Amniotic stem cell (primary cell): ENCODE data around the gene PHF2.

Experiments
- DNase-seq: peaks from one replicate; lab custom pipeline; 2025; lab: John Stamatoyannopoulos, UW

Gene PHF2

DNA sequence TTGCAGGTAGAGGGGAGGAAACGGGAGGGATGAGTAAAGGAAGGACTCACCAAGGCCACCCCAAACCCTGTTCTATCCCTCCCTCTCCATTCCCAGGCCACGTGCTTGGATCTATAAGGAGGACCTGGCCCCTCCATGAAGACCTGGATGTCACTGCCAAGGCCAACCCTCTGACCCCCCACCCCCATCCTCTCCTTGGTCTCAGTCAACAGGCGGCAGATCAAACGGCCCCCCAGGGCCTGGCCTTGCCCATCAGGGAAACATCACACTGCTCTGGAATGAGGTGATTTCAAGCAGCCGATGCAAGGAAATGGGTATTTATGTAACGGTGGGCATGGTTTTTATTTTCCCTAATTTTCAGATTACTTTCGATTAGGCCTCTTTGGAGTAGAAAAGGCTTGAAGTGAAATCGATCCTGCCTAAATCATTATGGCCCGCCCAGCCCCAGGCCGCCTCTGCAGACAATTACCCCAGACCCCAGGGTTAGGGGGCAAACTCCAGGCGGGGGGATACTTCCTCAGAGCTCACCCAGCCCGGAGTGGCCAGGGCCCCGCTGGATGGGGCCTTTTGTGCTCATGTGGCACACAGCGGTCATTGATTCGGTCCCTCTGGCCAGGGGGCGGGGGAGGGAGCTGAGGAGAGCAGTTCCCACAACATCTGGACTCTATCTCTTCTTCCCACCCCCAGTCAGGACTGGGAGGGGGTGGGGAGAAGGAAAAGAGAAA, 125.3 kb downstream of the PHF2 start:
- no peak for DNase-seq

DNA sequence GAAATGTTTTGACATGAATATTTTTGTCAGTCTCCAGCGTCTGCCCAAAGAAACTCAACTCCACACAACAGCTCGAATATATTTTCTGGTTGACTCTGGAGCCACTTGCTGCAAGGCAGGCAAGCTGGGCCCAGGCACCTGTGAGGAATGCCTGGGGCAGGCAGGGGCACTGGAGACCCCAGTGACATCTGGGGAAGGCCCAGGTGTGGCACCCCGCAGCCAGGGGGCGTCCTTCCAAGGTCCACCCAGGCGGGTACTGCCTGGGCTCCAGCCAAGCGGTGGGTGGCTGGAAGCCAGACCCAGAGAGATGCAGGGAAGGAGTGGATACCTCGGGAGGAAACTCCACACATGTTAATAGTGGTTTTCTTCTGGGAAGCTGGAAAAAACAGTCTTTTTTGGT, 125.9 kb downstream of the PHF2 start:
- no peak for DNase-seq

DNA sequence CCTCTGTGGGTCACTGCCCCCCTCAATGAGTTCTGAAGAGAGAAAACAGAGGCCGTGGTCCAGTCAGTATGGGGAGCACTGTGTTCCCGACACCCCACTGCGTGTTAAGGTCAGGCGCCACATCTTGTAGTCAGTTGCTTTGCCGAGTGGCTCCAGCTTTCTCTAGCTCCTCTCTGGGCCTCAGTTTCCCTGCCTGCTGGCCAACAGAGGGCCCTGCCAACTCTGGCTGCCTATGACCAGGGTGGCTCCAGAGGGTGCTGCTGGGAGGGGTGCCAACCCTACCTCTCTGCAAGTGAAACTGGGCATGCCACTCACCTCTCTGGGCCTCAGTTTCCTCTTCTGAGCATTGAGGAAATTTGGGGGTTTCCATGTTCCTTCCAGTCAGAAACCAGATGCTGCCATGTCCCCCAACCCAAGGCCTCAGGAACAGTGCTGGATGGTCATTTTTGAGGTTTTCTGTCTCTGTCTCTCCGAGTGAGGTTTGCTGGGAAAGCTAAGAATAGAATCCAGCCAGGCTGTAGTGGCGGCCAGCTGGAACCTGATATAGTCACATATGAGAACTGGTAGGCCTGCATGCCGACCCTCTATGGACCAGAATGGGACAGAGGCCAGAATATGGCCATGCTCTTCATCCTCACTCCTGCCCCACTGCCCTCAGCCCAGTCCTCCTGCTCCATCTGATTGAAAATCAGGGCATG, 132.1 kb downstream of the PHF2 start:
- no peak for DNase-seq

DNA sequence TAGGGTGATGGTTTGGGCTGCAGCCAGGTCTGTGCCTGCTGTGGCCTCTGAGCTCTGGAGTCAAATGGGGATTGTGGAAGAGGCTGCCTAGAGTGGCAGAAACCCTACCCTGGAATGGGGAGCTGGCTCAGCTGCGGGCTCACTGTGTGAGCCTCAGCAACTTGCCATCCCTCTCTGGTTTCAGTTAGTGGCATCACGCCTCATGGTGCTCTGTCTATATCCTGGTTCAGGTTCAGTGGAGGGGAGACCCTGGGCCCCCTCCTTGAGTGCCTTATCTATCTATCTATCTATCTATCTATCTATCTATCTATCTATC, 132.6 kb downstream of the PHF2 start:
- no peak for DNase-seq

DNA sequence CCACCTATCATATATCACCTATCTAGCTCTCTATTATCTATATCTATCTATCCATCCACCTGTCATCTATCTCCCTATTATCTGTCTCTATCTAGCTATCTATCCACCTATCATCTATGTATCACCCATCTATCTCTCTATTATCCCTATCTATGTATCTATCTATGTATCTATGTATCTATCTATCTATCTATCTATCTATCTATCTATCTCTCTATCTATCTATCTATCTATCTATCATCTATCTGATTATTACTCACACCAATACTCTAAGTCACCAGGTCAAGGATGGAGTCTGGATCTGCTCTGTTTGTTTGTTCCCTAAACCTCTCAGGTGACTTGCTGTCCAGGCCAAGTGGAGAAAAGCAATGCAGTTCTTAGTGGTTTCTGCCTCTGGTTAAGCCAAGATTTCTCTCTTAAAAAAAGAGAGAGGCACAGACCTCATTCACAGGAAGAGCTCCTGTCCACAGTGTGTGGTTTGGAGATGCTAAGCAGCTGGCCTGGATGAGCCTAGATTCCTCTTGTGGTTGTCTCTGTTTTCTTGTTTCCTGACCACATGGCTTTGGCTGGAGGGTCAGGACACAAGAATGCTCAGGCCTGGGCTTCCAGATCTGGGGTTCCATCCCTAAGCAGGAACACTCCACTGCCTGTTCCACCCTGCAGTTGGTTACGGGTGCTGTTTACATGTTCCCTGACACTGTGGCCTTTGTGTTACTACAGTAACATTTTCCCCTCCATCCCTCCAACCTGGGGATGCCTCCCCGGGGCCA, 133.4 kb downstream of the PHF2 start:
- DNase-seq, result no peak

DNA sequence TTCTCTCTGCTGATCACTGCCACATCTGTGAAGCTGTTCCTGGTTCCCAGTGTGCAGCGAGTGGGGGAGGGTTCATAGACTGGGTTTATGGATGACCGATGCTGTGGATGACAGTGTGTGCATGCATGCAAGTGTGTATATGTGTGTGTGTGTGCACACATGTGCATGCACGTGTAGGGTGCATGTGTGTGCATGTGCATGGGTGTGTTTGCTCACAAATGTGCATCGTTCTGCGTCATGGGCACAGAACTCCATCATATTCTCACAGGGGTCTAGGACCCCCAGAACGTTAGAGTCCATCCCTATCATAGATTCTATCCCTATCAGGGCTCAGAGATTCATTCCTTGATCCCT, 134.0 kb downstream of the PHF2 start:
- no peak for DNase-seq

DNA sequence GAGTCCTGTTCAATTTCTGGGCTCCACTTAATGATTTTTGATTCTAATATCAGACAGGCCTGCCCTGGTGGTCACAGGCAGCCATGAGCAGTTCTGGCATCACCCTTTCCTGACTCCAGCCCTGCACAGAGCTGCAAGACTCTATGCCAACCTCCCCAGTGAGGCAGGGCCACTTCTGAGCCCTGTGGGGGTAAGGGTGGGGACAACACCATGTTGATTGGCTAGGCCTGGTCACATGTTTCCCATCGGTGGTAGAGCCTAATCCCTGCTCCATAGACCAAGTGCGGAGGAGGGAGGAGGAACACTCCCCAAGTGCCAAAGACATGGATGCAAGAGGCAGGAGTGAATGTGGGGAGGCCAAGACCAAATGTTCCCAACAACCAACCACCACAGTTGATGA, 134.6 kb downstream of the PHF2 start:
- no peak for DNase-seq

DNA sequence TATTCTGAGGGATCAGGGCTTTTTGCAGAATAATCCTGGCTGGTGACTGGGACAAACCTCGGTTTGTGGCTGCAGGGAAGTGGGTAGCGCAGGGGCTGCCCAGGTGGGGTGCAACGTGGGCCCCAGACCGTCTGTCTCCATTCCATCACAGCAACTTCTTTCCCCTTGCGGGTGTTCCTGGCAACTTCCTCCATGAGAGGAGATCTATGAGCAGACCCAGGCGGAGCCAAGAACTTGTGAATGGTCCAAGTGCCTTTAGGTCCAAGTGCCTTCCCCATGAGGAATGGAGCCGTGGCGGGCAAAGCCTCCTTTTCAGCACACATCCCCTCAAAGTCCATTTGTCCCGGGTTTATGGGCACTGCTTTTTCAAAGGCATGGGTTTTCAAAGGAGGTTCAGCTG, 136.5 kb downstream of the PHF2 start:
- no peak for DNase-seq

DNA sequence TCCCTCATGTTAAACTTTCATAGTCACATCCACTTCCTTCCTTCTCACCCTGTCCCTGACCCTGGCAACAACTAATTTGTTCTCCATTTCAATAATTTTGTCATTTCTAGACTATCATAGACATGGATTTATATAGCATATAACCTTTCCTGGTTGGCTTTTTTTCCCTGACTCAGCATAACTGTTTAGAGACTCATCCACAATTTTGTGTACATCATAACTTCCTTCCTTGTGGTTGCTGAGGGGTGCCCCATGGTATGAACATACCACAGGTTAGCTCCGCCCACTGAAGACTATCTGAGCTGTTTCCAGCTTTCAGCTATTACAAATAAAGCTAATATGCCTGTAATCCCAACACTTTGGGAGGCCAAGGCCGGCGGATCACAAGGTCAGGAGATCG, 137.3 kb downstream of the PHF2 start:
- no peak for DNase-seq

DNA sequence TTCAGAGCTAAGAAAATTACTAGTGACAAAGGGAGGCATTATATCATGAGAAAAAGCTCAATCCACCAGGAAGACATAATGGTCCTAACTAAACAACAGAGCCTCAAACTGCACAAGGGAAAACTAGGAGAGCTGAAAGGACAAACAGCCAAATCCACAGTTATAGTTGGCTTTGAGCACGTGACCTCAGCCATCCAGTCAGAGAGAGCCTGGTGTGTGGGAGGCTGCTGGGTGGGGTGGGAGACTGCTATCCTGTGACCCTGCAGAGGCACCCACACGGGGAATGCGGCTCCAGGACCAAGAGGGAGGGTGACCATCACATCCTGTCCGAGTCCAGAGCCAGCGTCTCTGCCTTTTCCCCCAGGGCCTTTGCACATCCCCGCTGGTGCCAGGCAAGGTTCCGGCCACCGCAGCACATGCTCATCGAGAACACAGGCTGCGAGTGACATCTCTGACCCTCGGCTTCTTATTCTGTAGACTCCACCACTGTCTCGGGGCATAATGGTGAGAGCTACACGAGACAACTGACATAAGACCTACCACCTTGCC, 145.1 kb downstream of the PHF2 start:
- no peak for DNase-seq

DNA sequence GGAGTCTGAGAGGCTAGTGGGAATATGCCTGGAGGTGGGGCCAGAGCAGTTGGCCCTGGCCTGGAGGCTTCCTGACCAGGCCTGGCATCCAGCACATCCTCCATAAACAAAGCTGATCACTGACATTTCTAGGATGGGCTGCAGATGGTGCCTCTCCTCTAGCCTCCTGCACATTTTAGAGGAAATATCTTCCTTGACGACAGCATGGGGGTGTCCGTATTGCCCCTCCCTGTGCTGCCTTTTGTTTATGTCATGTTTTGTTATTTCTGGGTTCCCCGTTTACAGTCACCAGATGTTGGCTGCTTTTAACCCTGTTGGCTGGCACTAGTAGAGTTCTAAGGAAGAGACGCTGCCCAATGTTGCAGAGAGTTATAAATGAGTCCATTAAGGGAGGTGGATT, 148.5 kb downstream of the PHF2 start:
- no peak for DNase-seq

DNA sequence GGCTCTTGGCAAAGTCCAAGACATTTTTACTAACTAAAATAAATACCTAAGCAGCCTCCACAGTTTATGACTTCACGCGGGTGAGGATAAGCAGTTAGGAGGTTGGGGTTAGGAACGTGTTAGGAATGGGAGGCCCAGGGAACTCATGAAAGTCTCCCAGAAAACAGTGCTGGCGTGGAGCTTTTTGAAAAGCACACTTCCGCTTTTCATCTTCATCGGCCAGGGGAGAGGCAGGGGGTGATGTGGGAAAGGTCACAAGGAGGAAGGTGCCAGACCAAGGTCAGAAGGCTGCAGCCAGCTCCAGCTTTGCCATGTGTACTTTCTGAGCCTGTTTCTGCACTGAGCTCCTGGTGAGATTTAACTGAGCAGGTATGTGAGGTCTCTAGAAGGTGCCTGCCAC, 149.0 kb downstream of the PHF2 start:
- DNase-seq, result no peak

DNA sequence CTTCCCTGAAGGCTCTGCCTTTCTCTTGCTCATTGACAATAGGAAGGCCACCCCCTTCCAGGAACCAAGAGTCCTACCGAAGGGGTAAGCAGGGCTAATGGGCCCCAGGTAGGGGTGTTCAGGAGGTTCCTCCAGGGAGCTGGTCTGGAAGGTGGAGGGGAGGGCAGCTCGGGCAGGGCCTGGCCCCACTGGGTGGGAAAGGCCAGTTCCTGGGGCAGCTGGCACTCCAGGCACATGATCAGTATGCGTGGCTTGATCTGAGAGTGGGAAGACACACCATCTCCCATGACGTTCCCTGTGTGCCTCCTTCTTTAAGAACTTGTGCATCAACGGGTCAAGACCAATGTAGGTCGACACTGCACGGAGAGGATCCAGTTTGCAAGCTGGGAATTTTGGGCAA, 149.8 kb downstream of the PHF2 start:
- DNase-seq, result no peak
